OCI-LY1 (cell line): ENCODE measurements around the gene APOD.
A peak's percentile ranks its signal among the peaks of the same experiment; 100 is the strongest.

Source experiments
- H2AFZ ChIP-seq: fragments of 200-600 bp; sonication (generic), shearing (Covaris generic); 2 replicates; pipeline ENCODE4 v1.6.0; 2014; ENCODE audit warnings: antibody characterized with exemption, mild to moderate bottlenecking, low read length
- H3F3A ChIP-seq: fragments of 200-600 bp; sonication (generic), shearing (Covaris generic); 2 replicates; pipeline ENCODE4 v1.6.0; 2014; ENCODE audit warnings: mild to moderate bottlenecking, antibody characterized with exemption, low read length, moderate library complexity; ENCODE audit not compliant: insufficient read depth
- H3K27ac ChIP-seq: fragments of 200-600 bp; sonication (generic); 2 replicates; pipeline ENCODE4 v1.5.1; 2014; ENCODE audit warnings: low read length, mixed run types, mild to moderate bottlenecking, low read depth; ENCODE audit not compliant: poor library complexity, severe bottlenecking
- H3K27me3 ChIP-seq: fragments of 200-600 bp; sonication (generic); 2 replicates; pipeline ENCODE4 v1.6.0; 2014; ENCODE audit warnings: antibody characterized with exemption, mild to moderate bottlenecking, low read length, moderate library complexity; ENCODE audit not compliant: insufficient read depth
- H3K36me3 ChIP-seq: fragments of 200-600 bp; sonication (generic); 2 replicates; pipeline ENCODE4 v1.6.1; 2014; ENCODE audit warnings: mild to moderate bottlenecking, antibody characterized with exemption, low read length, moderate library complexity, mixed read lengths; ENCODE audit not compliant: insufficient read depth
- H3K4me1 ChIP-seq: fragments of 200-600 bp; sonication (generic); 2 replicates; pipeline ENCODE4 v1.5.1; 2014; ENCODE audit warnings: mild to moderate bottlenecking, low read length, moderate library complexity; ENCODE audit not compliant: insufficient read depth, severe bottlenecking
- H3K4me2 ChIP-seq: fragments of 200-600 bp; sonication (generic), shearing (Covaris generic); 2 replicates; pipeline ENCODE4 v1.6.1; 2014; ENCODE audit warnings: low read length
- H3K4me3 ChIP-seq: fragments of 200-600 bp; sonication (generic); 2 replicates; pipeline ENCODE4 v1.5.1; 2014; ENCODE audit warnings: low read length, low read depth, mild to moderate bottlenecking, mixed read lengths; ENCODE audit not compliant: poor library complexity, severe bottlenecking
- H3K79me2 ChIP-seq: fragments of 200-600 bp; shearing (Covaris generic); 2 replicates; pipeline ENCODE4 v1.6.1; 2016; ENCODE audit warnings: mixed run types, low read length, mixed read lengths; ENCODE audit not compliant: insufficient read depth
- H3K9ac ChIP-seq: fragments of 200-600 bp; sonication (generic), shearing (Covaris generic); 2 replicates; pipeline ENCODE4 v1.6.1; 2014; ENCODE audit warnings: mild to moderate bottlenecking, low read length, mixed read lengths
- H3K9me2 ChIP-seq: fragments of 200-600 bp; sonication (generic), shearing (Covaris generic); 2 replicates; pipeline ENCODE4 v1.6.1; 2014; ENCODE audit warnings: low read depth, mild to moderate bottlenecking, low read length, mixed read lengths
- H3K9me3 ChIP-seq: fragments of 200-600 bp; shearing (Covaris generic); 2 replicates; pipeline ENCODE4 v1.6.1; 2014; ENCODE audit warnings: low read length, mixed read lengths
- H4K20me1 ChIP-seq: fragments of 200-600 bp; sonication (generic), shearing (Covaris generic); 2 replicates; pipeline ENCODE4 v1.6.0; 2016; ENCODE audit warnings: mild to moderate bottlenecking, low read length; ENCODE audit not compliant: insufficient read depth
- EZH2 ChIP-seq: fragments of 200-600 bp; sonication (generic), shearing (Covaris generic); IDR thresholded peaks from 2 replicates; pipeline ENCODE4 v1.8.0; 2017; ENCODE audit warnings: borderline replicate concordance, mixed run types, mild to moderate bottlenecking, antibody characterized with exemption, low read length, moderate library complexity, mixed read lengths
- TF ChIP-seq, protein P1 (sequence below): fragments of 200-600 bp; sonication (generic), shearing (Covaris generic); IDR thresholded peaks from 2 replicates; pipeline ENCODE4 v1.5.1; 2017; ENCODE audit warnings: mild to moderate bottlenecking, antibody characterized with exemption, low read length, moderate library complexity, mixed read lengths

Gene APOD

DNA sequence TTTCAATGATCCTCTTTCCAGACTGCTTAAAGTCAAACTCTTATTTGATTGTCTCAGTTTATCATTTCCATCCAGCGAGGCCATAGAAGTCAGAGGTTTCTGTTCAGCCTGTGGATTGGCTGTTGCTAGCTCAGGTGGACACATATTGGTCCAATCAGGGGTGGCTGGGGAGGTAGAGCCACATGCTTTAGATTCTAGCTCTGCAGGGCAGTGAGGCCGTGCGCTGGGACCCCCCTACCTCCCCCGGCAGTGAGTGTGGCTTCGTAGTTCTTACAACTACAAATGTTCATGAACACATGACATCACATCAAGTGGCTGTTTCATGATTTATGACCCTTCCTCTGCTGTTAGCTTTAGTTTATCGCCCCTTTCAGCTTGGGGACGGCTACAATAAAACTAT lies 18.0 kb downstream of the APOD start:
- Histone ChIP-seq H3K27ac (no peak overlapping the region), H4K20me1 (no peaks in the 10 kb centered on the region), H3K27me3 (peaks cover 4% of the 10 kb centered on the region; the same call in 1 of the 2 replicates), H3K4me3 (no peak overlapping the region), H3K36me3 (no peaks in the 10 kb centered on the region), H3K4me1 (no peaks in the 10 kb centered on the region), H3K79me2 (no peaks in the 10 kb centered on the region), H2AFZ (0 out of 2 replicates have a peak overlapping the region, but pooled peaks have one; percentile 66), H3K9ac (no peak overlapping the region), H3K9me2 (no peaks in the 10 kb centered on the region), H3K4me2 (no peak overlapping the region), H3K9me3 (no peaks in the 10 kb centered on the region), H3F3A (no peaks in the 10 kb centered on the region)
- TF ChIP-seq, protein P1, sequence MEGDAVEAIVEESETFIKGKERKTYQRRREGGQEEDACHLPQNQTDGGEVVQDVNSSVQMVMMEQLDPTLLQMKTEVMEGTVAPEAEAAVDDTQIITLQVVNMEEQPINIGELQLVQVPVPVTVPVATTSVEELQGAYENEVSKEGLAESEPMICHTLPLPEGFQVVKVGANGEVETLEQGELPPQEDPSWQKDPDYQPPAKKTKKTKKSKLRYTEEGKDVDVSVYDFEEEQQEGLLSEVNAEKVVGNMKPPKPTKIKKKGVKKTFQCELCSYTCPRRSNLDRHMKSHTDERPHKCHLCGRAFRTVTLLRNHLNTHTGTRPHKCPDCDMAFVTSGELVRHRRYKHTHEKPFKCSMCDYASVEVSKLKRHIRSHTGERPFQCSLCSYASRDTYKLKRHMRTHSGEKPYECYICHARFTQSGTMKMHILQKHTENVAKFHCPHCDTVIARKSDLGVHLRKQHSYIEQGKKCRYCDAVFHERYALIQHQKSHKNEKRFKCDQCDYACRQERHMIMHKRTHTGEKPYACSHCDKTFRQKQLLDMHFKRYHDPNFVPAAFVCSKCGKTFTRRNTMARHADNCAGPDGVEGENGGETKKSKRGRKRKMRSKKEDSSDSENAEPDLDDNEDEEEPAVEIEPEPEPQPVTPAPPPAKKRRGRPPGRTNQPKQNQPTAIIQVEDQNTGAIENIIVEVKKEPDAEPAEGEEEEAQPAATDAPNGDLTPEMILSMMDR = no peak
- no peak for TF ChIP-seq EZH2

DNA sequence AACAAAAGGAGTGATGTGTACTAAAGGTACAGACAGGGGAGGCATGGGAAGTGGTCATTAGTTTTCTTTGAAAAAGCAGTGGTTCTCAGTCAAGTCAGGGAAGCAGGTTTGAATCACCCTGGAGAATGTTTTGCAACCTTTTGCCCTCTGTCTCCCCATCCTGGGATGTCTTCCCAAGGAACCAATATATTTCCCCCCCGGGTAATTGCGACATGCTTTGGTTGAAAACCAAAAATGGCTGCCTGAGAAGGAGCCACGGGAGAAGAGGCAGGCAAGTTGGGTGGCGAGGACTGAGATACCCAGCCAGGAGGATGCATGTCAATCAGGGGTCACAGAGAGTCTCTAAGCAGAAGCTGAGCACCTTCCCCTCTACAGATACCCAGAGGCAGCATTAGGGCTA lies 20.4 kb downstream of the APOD start:
- Histone ChIP-seq H3K36me3 (no peaks in the 10 kb centered on the region), H3K4me2 (no peak overlapping the region), H3K4me3 (no peak overlapping the region), H3F3A (no peaks in the 10 kb centered on the region), H3K9me3 (no peaks in the 10 kb centered on the region), H3K27ac (no peak overlapping the region), H2AFZ (no peak overlapping the region), H3K9ac (no peak overlapping the region), H3K9me2 (no peaks in the 10 kb centered on the region), H3K79me2 (no peaks in the 10 kb centered on the region), H3K4me1 (no peaks in the 10 kb centered on the region), H3K27me3 (peaks cover 4% of the 10 kb centered on the region; the same call in 1 of the 2 replicates), H4K20me1 (no peaks in the 10 kb centered on the region)
- TF ChIP-seq, protein P1 = no peak
- no peak for TF ChIP-seq EZH2

DNA sequence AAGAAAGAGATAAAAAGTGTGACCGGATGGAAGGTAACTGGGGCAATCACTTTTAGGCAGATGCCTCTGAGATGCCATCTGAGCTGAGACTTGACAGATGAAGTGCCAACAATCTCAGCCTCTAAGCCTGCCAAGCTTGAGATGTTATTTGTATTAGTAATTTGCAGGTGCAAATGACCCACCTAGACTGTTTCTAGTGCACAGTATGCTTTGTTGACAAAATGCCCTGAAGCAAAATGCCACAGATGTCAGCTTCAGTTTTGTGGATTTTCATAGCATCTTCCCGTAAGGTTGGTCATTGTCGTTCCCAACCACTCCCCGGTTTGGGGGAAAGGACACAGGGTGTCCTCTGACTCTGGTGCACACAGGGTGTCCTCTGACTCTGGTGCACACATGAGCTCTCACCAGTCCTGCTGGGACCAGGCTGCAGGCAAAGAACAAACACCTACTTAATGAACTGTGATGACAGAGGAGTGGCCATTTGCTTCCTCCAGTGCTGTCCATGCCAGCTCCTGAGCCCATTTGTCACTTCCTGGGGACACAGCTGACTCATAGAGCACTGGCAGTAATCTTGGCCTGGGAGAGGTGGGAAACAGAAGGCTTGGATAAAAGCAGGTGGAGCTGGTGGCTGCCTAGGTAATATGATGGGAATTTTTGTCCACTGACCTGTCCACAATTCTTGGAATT lies 23.9 kb downstream of the APOD start:
- H3K27ac ChIP-seq = no peak overlapping the region
- no peaks in the 10 kb centered on the region for H3F3A ChIP-seq
- H3K9ac ChIP-seq = no peak overlapping the region
- no peaks in the 10 kb centered on the region for H3K9me2 ChIP-seq
- no peak overlapping the region for H3K4me3 ChIP-seq
- no peaks in the 10 kb centered on the region; the same call in 1 of the 2 replicates for H3K27me3 ChIP-seq
- H3K36me3 ChIP-seq = no peaks in the 10 kb centered on the region
- no peak overlapping the region for H3K4me2 ChIP-seq
- TF ChIP-seq, protein P1 = no peak
- TF ChIP-seq EZH2 = no peak
- no peaks in the 10 kb centered on the region for H3K79me2 ChIP-seq
- H3K4me1 ChIP-seq = no peaks in the 10 kb centered on the region
- H4K20me1 ChIP-seq = no peaks in the 10 kb centered on the region
- H3K9me3 ChIP-seq = no peaks in the 10 kb centered on the region
- H2AFZ ChIP-seq = no peak overlapping the region
